Heart right ventricle (tissue), 16 donors: ENCODE results near the gene SERINC2. TPM values are rescaled to one million over a fixed set of nuclear protein-coding genes. Genes with fewer than 3 reads are reported as not detected.

ENCODE experiments used
- ATAC-seq, 8 donors: fragments of 200-7000 bp; cut with Tn5 transposase; one replicate each; pipeline ENCODE4 v1.9.1; 2020; ENCODE audit warnings: mild to moderate bottlenecking in 8 of 8, moderate library complexity in 8 of 8, moderate number of reproducible peaks in 1 of 8
- DNase-seq, 2 donors: peaks; one replicate each; pipeline ENCODE4 v3.0.0-alpha.2; 2020
- H3K27ac ChIP-seq, 10 donors: fragments of 200-600 bp; sonication (generic) in 2 of 10; one replicate each; pipeline versions ENCODE4 v1.5.0 to v1.8.0; 2020 to 2022; ENCODE audit warnings: mild to moderate bottlenecking in 3 of 10
- H3K27me3 ChIP-seq, 7 donors: fragments of 200-600 bp; one replicate each; pipeline ENCODE4 v1.8.0; 2021 to 2022; ENCODE audit warnings: mild to moderate bottlenecking in 2 of 7
- H3K36me3 ChIP-seq, 9 donors: fragments of 200-600 bp; sonication (generic) in 1 of 9; one replicate each; pipeline versions ENCODE4 v1.5.0 to v1.8.0; 2020 to 2022; ENCODE audit warnings: mild to moderate bottlenecking in 2 of 9
- H3K4me1 ChIP-seq, 9 donors: fragments of 200-600 bp; sonication (generic) in 1 of 9; one replicate each; pipeline versions ENCODE4 v1.5.0 to v1.8.0; 2020 to 2022; ENCODE audit warnings: mild to moderate bottlenecking in 4 of 9
- H3K4me3 ChIP-seq, 10 donors: fragments of 200-600 bp; sonication (generic) in 2 of 10; one replicate each; pipeline versions ENCODE4 v1.5.0 to v1.8.0; 2020 to 2022; ENCODE audit warnings: mild to moderate bottlenecking in 7 of 10, moderate library complexity in 2 of 10
- H3K9me3 ChIP-seq, 11 donors: fragments of 200-600 bp in 10 of 11; sonication (generic) in 2 of 11; one replicate each; pipeline versions ENCODE4 v1.5.0 to v1.8.0; 2013 to 2022; ENCODE audit warnings: mild to moderate bottlenecking in 2 of 11, control low read depth in 1 of 11, moderate library complexity in 1 of 11
- WGBS, 2 donors: extraction: QIAGEN DNeasy Blood & Tissue Kit; methylation state at CpG; one replicate each; pipeline ENCODE4 v1.1.7; 2013; ENCODE audit warnings: inconsistent platforms in 1 of 2; 5-methylcytosine and 5-hydroxymethylcytosine counted together
- intact Hi-C, 10 donors: fragments of 100-400 bp; cut with DNase I; formaldehyde crosslinking; loops; one replicate each; pipeline versions ENCODE4 v1.11.1 to v1.14.2; 2022
- polyA plus RNA-seq, 2 donors: library from polyadenylated mRNA; stranded (reverse); fragments of 200-250 nt; gene quantifications; one replicate each; pipeline ENCODE4 v1.2.3, GENCODE V29; 2013
- total RNA-seq, 10 donors: library from RNA; stranded (reverse); fragmentation: NEBNext Ultra II Directional in 3 of 10; extraction: Animal tissue kit (Norgen Biotek cat#: 25700) in 3 of 10; gene quantifications; one replicate each; pipeline versions ENCODE4 v1.2.1 to v1.2.4, GENCODE V29; 2021 to 2023
- TF ChIP-seq, protein P1 (sequence below), 9 donors: fragments of 200-600 bp; sonication (generic) in 2 of 9; IDR thresholded peaks; one replicate each; pipeline versions ENCODE4 v1.5.0 to v1.8.0; 2021 to 2022; ENCODE audit warnings: antibody characterized with exemption in 9 of 9, mild to moderate bottlenecking in 5 of 9, moderate library complexity in 1 of 9
- donor health status: Arrhythmogenic right ventricular cardiomyopathy.
- donor health status: ischemic (EF 13 %, LVEDD 7.1; RV severe dilation, severe dysfunction).
- donor health status: healthy with polysubstance abuse.
- donor health status: DM: no; HTN: yes; CAD: no.
- donor health status: DM: no; HTN: no; CAD: no.
- donor health status: ischemic (EF 25% LVEDD 6.9; RV normal size, moderate dysfunction).
- donor health status: ischemic (EF 25% LVEDD 5.7; RV mildly dilated, moderate dysfunction).
- donor health status: healthy.
- donor health status: DM: yes; HTN: yes; CAD: no.
- donor health status: Ischemic cardiomyopathy.
- donor health status: ischemic (EF 35%, LVEDD 5.7; RV mildly dilated, moderate dysfunction).
- donor health status: nonischemic (EF 11% LVEDD 7.7; RV severe dilation, severe dysfunction).
- donor health status: DM: yes; HTN: yes; CAD: no.
- donor health status: PGD.
- donor health status: ischemic (EF 29% LVEDD 5.4; RV normal size, mild dysfunction).
- donor health status: nonischemic (EF 23%, LVEDD 6.1; RV moderate dilation, normal function).

The SERINC2 gene
- total and polyA plus RNA-seq, 12 donors, result 0.71 to 7.6 (median 1.9) TPM

DNA sequence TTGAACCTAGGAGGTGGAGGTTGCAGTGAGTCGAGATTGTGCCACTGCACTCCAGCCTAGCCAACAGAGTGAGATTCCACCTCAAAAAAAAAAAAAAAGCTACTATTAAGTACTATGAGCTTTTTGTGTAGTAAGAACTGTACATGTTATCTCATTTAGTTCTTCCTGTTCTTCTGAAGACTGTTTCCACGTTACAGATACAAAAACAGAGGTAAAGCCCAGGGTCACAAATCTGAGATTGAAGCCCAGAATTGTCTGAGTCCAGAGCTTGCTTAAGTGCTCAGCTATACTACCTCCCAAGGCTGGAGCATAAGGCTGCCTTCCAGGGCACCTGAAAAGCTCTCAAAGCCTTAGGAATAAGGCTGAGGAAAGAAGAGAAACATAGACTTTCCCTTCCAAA lies 43.0 kb upstream of the SERINC2 start:
- no peaks in the 10 kb centered on the region for H3K9me3 ChIP-seq
- TF ChIP-seq, protein P1, sequence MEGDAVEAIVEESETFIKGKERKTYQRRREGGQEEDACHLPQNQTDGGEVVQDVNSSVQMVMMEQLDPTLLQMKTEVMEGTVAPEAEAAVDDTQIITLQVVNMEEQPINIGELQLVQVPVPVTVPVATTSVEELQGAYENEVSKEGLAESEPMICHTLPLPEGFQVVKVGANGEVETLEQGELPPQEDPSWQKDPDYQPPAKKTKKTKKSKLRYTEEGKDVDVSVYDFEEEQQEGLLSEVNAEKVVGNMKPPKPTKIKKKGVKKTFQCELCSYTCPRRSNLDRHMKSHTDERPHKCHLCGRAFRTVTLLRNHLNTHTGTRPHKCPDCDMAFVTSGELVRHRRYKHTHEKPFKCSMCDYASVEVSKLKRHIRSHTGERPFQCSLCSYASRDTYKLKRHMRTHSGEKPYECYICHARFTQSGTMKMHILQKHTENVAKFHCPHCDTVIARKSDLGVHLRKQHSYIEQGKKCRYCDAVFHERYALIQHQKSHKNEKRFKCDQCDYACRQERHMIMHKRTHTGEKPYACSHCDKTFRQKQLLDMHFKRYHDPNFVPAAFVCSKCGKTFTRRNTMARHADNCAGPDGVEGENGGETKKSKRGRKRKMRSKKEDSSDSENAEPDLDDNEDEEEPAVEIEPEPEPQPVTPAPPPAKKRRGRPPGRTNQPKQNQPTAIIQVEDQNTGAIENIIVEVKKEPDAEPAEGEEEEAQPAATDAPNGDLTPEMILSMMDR (IDR thresholded peaks at IDR 0.05), result no peak
- H3K4me3 ChIP-seq, result peak overlapping the region; percentile 38 to 75 (median 56)
- 22 to 48% methylated on average over 2 of the region's 2 CpGs for WGBS, 2 donors
- H3K27ac ChIP-seq, result peak overlapping the region; percentile 81 to 99 (median 92)
- intact Hi-C loops, result no loop called here
- peaks cover 0 to 11% (median 0%) of the 10 kb centered on the region in 7 donors for H3K27me3 ChIP-seq
- H3K4me1 ChIP-seq, result peaks cover 2 to 59% (median 38%) of the 10 kb centered on the region in 9 donors
- DNase-seq (no peak), ATAC-seq (no peak)
- peaks cover 0 to 51% (median 28%) of the 10 kb centered on the region in 9 donors for H3K36me3 ChIP-seq

- no peaks in the 10 kb centered on the region for H3K9me3 ChIP-seq
- WGBS, 2 donors, result 50 to 62% methylated on average over 4 of the region's 4 CpGs
- ATAC-seq (no peak), DNase-seq (no peak)
- H3K4me1 ChIP-seq, result peaks cover 2 to 57% (median 38%) of the 10 kb centered on the region in 9 donors
- TF ChIP-seq, protein P1 (IDR thresholded peaks at IDR 0.05), result no peak
- intact Hi-C loops, result no loop called here
- H3K27me3 ChIP-seq, result peaks cover 0 to 11% (median 0%) of the 10 kb centered on the region in 7 donors
- peak overlapping the region; percentile 38 to 75 (median 56) for H3K4me3 ChIP-seq
- H3K36me3 ChIP-seq, result peaks cover 0 to 46% (median 25%) of the 10 kb centered on the region in 9 donors
- H3K27ac ChIP-seq, result peak overlapping the region; percentile 81 to 99 (median 92)
These were observed 42.4 kb upstream of the SERINC2 start for GRCh38 chr1:31370565-31370964.

- peak in 1 of 2 donors; percentile 40 for DNase-seq
- H3K9me3 ChIP-seq, result no peaks in the 10 kb centered on the region
- peak overlapping the region; percentile 38 to 75 (median 56) for H3K4me3 ChIP-seq
- intact Hi-C loops, result no loop called here
- peaks cover 2 to 54% (median 38%) of the 10 kb centered on the region in 9 donors for H3K4me1 ChIP-seq
- H3K27ac ChIP-seq, result peak overlapping the region; percentile 81 to 99 (median 92)
- TF ChIP-seq, protein P1 (IDR thresholded peaks at IDR 0.05), result no peak
- H3K36me3 ChIP-seq, result peaks cover 0 to 38% (median 18%) of the 10 kb centered on the region in 9 donors
- ATAC-seq, result peak in 2 of 8 donors; percentile 3 to 6
- 26 to 49% methylated on average over 10 of the region's 10 CpGs for WGBS, 2 donors
- H3K27me3 ChIP-seq, result peaks cover 0 to 11% (median 0%) of the 10 kb centered on the region in 7 donors
These were observed 41.7 kb upstream of the SERINC2 start for GRCh38 chr1:31371121-31371959.

GRCh38 chr1:31372051-31372450 lies 41.0 kb upstream of the SERINC2 start:
- H3K4me1 ChIP-seq, result peaks cover 2 to 47% (median 38%) of the 10 kb centered on the region in 9 donors
- peak overlapping the region; percentile 81 to 99 (median 92) for H3K27ac ChIP-seq
- H3K4me3 ChIP-seq, result peak overlapping the region; percentile 38 to 75 (median 56)
- intact Hi-C loops, result no loop called here
- TF ChIP-seq, protein P1 (IDR thresholded peaks at IDR 0.05), result no peak
- ATAC-seq (no peak), DNase-seq (no peak)
- no peaks in the 10 kb centered on the region for H3K9me3 ChIP-seq
- peaks cover 0 to 31% (median 11%) of the 10 kb centered on the region in 9 donors for H3K36me3 ChIP-seq
- WGBS, 2 donors, result 48 to 61% methylated on average over 3 of the region's 3 CpGs
- H3K27me3 ChIP-seq, result peaks cover 0 to 11% (median 0%) of the 10 kb centered on the region in 7 donors
